ENCODE measurements around the gene CSH1. TPM values are rescaled to one million over a fixed set of nuclear protein-coding genes. Genes with fewer than 3 reads are reported as not detected.
"Not testable (repeated sequence)": the region's sequence is repeated elsewhere in the genome, so short reads cannot be mapped to it uniquely, and the experiment has no call there.

The CSH1 gene
- total RNA-seq, 4 donors from 2014 or later = not detected

DNA sequence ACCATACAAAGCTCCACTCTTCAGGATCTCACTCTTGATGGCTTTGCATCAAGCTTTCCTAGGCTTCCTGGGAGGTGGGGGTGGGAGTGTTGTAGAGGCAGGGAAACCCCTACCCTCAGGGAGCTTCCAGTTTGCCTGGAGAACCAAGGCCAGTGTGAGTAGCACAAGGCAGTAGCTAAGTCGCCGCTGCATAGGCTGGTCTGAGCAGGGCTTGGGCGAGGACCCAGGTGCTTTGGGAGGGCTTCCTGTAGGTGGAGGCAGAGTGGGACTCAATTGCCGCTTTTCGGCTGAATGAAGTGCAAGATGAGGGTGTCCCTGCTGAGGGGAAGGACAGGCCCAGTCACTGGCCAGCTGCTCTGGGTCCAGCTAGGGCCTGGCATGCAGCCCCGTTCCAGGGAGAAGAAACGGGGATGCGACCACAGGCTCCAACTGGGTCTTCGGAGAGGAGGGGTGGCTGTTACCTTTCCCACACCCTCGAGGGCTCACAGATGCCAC lies 31.8 kb upstream of the CSH1 start:
- Histone ChIP-seq H3K27ac (no peak overlapping the region), H3K27me3 (no peaks in the 10 kb centered on the region), H3K4me3 (no peak overlapping the region), H3K36me3 (no peaks in the 10 kb centered on the region), H3K9me3 (no peaks in the 10 kb centered on the region), H3K4me1 (peaks cover 5 to 30% (median 5%) of the 10 kb centered on the region in 3 donors)
- WGBS, 2 donors = 79 to 80% methylated on average over 4 to 7 of the region's 10 CpGs
- TF ChIP-seq, protein P1, sequence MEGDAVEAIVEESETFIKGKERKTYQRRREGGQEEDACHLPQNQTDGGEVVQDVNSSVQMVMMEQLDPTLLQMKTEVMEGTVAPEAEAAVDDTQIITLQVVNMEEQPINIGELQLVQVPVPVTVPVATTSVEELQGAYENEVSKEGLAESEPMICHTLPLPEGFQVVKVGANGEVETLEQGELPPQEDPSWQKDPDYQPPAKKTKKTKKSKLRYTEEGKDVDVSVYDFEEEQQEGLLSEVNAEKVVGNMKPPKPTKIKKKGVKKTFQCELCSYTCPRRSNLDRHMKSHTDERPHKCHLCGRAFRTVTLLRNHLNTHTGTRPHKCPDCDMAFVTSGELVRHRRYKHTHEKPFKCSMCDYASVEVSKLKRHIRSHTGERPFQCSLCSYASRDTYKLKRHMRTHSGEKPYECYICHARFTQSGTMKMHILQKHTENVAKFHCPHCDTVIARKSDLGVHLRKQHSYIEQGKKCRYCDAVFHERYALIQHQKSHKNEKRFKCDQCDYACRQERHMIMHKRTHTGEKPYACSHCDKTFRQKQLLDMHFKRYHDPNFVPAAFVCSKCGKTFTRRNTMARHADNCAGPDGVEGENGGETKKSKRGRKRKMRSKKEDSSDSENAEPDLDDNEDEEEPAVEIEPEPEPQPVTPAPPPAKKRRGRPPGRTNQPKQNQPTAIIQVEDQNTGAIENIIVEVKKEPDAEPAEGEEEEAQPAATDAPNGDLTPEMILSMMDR (IDR thresholded peaks at IDR 0.05) = no peak
- intact Hi-C loops (cut with DNase I) = loop anchor here (10.0 kb wide), 1 partner anchor 97 kb away; the partner anchor contains the start of gene ICAM2
- DNase-seq = no peak

- no peak for DNase-seq
- H3K27me3 ChIP-seq = no peaks in the 10 kb centered on the region
- TF ChIP-seq, protein P1 (IDR thresholded peaks at IDR 0.05) = no peak
- no peak for TF ChIP-seq POLR2A (IDR thresholded peaks at IDR 0.05)
- no peak overlapping the region for H3K4me3 ChIP-seq
- H3K9me3 ChIP-seq = no peaks in the 10 kb centered on the region
- peaks cover 5 to 30% (median 5%) of the 10 kb centered on the region in 3 donors for H3K4me1 ChIP-seq
- no peaks in the 10 kb centered on the region for H3K36me3 ChIP-seq
- no peak overlapping the region for H3K27ac ChIP-seq
- 63 to 77% methylated on average over 4 to 8 of the region's 8 CpGs for WGBS, 2 donors
- intact Hi-C loops (cut with DNase I) = loop anchor here (10.0 kb wide), 1 partner anchor 97 kb away; the partner anchor contains the start of gene ICAM2
Measured at GRCh38 chr17:63927464-63928171, 31.2 kb upstream of the CSH1 start.

- H3K36me3 ChIP-seq = no peaks in the 10 kb centered on the region
- H3K4me3 ChIP-seq = no peak overlapping the region
- no peaks in the 10 kb centered on the region for H3K9me3 ChIP-seq
- no peak for DNase-seq
- TF ChIP-seq, protein P1 (IDR thresholded peaks at IDR 0.05) = no peak
- no peak for TF ChIP-seq POLR2A (IDR thresholded peaks at IDR 0.05)
- H3K4me1 ChIP-seq = peaks cover 5 to 18% (median 5%) of the 10 kb centered on the region in 3 donors
- H3K27ac ChIP-seq = no peak overlapping the region
- intact Hi-C loops (cut with DNase I) = loop anchor here (10.0 kb wide), 1 partner anchor 99 kb away; the partner anchor contains the start of gene ICAM2
- WGBS, 2 donors = 79 to 91% methylated on average over 2 of the region's 2 CpGs
- H3K27me3 ChIP-seq = no peaks in the 10 kb centered on the region
Measured at GRCh38 chr17:63926164-63926563, 29.8 kb upstream of the CSH1 start.

GRCh38 chr17:63925615-63926014 lies 29.2 kb upstream of the CSH1 start:
- no peaks in the 10 kb centered on the region for H3K27me3 ChIP-seq
- TF ChIP-seq POLR2A (IDR thresholded peaks at IDR 0.05) = no peak
- TF ChIP-seq, protein P1 (IDR thresholded peaks at IDR 0.05) = no peak
- no peak overlapping the region for H3K4me3 ChIP-seq
- no peak overlapping the region for H3K27ac ChIP-seq
- H3K4me1 ChIP-seq = peaks cover under 1 to 13% (median 1%) of the 10 kb centered on the region in 3 donors
- intact Hi-C loops (cut with DNase I) = loop anchor here (10.0 kb wide), 1 partner anchor 99 kb away; the partner anchor contains the start of gene ICAM2
- no peaks in the 10 kb centered on the region for H3K36me3 ChIP-seq
- no peak for DNase-seq
- no peaks in the 10 kb centered on the region for H3K9me3 ChIP-seq
- 70 to 94% methylated on average over 2 to 3 of the region's 5 CpGs for WGBS, 2 donors

DNA sequence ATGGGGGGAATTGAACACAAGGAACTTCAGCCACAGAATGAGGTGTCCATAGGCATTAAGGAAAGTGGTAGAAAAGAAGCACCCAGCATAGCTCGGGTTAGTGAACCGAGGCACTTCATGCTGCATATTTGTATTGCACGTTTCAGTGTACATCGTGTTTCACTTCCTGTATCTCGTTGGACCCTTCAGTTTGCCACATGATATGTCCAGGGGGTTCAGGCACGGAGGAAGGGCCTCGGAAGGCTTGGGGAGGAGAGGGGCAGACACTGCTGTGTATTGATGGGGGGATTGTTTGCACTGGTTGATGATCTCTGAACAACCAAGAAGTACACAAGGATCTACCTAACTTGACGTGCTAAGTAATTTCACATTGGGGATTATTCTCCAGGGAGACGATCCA lies 26.0 kb upstream of the CSH1 start:
- 73 to 74% methylated on average over 9 of the region's 9 CpGs for WGBS, 2 donors
- H3K4me1 ChIP-seq, H3K4me3 ChIP-seq, H3K27ac ChIP-seq, DNase-seq, H3K36me3 ChIP-seq, H3K9me3 ChIP-seq: not testable (repeated sequence)
- intact Hi-C loops (cut with DNase I) = loop anchor here (10.0 kb wide), 1 partner anchor 102 kb away; the partner anchor contains the start of gene ICAM2
- H3K27me3 ChIP-seq = peaks cover 0 to 14% (median 0%) of the 10 kb centered on the region in 4 donors

- not testable (repeated sequence) for H3K4me1 ChIP-seq, DNase-seq, H3K4me3 ChIP-seq, H3K9me3 ChIP-seq, H3K27ac ChIP-seq, H3K36me3 ChIP-seq
- intact Hi-C loops (cut with DNase I) = loop anchor here (10.0 kb wide), 1 partner anchor 104 kb away; the partner anchor contains the start of gene ICAM2
- whole genome bisulfite sequencing, 2 donors = 80 to 84% methylated on average over 4 to 5 of the region's 5 CpGs
- H3K27me3 ChIP-seq = peaks cover 0 to 14% (median 0%) of the 10 kb centered on the region in 4 donors
Measured at GRCh38 chr17:63920779-63921178, 24.4 kb upstream of the CSH1 start.

- not testable (repeated sequence) for H3K27ac ChIP-seq, DNase-seq, H3K4me3 ChIP-seq, H3K9me3 ChIP-seq, H3K4me1 ChIP-seq, H3K36me3 ChIP-seq
- intact Hi-C loops (cut with DNase I) = loop anchor here (10.0 kb wide), 1 partner anchor 105 kb away; the partner anchor contains the start of gene ICAM2
- H3K27me3 ChIP-seq = peaks cover 0 to 14% (median 0%) of the 10 kb centered on the region in 4 donors
- WGBS, 2 donors = 78 to 81% methylated on average over 6 of the region's 6 CpGs
Measured at GRCh38 chr17:63920050-63920449, 23.7 kb upstream of the CSH1 start.
